ENCODE data around the gene SLC6A9. TPM values are rescaled to one million over a fixed set of nuclear protein-coding genes. Genes with fewer than 3 reads are reported as not detected.

Gene SLC6A9
- total RNA-seq, 1 experiment from 2014 or later = 45.0 TPM

DNA sequence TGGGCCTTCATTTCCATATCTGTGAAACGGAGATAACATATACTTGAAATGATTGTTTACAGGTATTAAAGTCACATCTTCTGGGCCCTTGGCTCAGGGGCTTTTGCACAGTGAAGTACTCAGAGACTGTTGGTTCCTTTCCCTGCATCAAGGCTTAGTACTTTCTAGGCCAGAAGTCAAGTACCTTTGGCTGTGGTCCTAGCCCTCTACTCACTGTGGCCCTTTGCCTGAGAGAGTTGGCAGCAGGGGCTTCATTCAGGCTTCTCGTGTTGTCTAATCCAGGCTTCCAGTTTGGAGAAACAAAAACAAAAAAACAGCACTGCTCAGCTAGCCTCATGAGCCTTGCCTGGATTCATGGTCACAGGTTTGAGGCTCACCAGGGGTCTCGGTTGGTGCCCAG lies 69.6 kb downstream of the SLC6A9 start:
- BruUV-seq (replicated peaks) = no TSS peak
- Mint-ChIP-seq H3K9me3 (ENCODE audit: unreplicated experiment) (no peaks in the 10 kb centered on the region), H3K36me3 (ENCODE audit: insufficient read depth, unreplicated experiment) (no peaks in the 10 kb centered on the region), H3K27me3 (ENCODE audit: insufficient read depth, unreplicated experiment) (no peaks in the 10 kb centered on the region), H3K4me3 (ENCODE audit: unreplicated experiment) (no peak overlapping the region), H3K4me1 (ENCODE audit: low read depth, unreplicated experiment) (no peaks in the 10 kb centered on the region), H3K27ac (ENCODE audit: unreplicated experiment) (no peak overlapping the region)
- intact Hi-C loops (cut with micrococcal nuclease; ENCODE audit: unreplicated experiment) = no loop called here
- no peaks in the 10 kb centered on the region for H3K4me1 ChIP-seq
- H3K9me3 ChIP-seq = no peaks in the 10 kb centered on the region
- TF ChIP-seq, protein P1, sequence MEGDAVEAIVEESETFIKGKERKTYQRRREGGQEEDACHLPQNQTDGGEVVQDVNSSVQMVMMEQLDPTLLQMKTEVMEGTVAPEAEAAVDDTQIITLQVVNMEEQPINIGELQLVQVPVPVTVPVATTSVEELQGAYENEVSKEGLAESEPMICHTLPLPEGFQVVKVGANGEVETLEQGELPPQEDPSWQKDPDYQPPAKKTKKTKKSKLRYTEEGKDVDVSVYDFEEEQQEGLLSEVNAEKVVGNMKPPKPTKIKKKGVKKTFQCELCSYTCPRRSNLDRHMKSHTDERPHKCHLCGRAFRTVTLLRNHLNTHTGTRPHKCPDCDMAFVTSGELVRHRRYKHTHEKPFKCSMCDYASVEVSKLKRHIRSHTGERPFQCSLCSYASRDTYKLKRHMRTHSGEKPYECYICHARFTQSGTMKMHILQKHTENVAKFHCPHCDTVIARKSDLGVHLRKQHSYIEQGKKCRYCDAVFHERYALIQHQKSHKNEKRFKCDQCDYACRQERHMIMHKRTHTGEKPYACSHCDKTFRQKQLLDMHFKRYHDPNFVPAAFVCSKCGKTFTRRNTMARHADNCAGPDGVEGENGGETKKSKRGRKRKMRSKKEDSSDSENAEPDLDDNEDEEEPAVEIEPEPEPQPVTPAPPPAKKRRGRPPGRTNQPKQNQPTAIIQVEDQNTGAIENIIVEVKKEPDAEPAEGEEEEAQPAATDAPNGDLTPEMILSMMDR (IDR thresholded peaks at IDR 0.05; ENCODE audit: insufficient read depth in 1 of 2, low read depth in 1 of 2, low read length in 1 of 2, severe bottlenecking in 1 of 2, unreplicated experiment in 1 of 2) = no peak
- DNase-seq = no peak
- no peak overlapping the region for H3K4me3 ChIP-seq (ENCODE audit: low read depth, low read length)
- ChIA-PET POLR2A (no interaction called here), CTCF (no interaction called here)
- H3K36me3 ChIP-seq (ENCODE audit: control insufficient read depth, insufficient read depth, low read length) = no peaks in the 10 kb centered on the region
- no peaks in the 10 kb centered on the region for H3K27me3 ChIP-seq (replicated peaks; ENCODE audit: control insufficient read depth, insufficient read depth, low read length)

DNA sequence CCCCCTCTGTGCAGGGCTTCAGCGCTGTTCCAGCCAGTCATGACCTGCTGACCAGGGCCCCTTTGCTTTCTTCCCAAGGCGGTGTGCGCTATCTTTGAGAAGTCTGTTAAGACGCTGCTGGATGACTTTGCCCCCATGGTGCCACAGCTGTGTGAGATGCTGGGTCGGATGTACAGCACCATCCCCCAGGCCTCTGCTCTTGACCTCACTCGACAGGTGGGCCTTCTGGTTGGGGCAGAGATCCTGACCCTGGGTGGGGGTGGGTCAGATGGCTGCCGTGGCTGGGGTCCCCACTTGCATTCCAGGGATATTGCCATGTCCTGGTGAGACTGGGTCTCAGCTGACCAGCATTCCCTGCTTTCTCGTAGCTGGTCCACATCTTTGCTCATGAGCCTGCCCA lies 70.5 kb downstream of the SLC6A9 start:
- DNase-seq = no peak
- no peaks in the 10 kb centered on the region for H3K4me1 Mint-ChIP-seq (ENCODE audit: low read depth, unreplicated experiment)

DNA sequence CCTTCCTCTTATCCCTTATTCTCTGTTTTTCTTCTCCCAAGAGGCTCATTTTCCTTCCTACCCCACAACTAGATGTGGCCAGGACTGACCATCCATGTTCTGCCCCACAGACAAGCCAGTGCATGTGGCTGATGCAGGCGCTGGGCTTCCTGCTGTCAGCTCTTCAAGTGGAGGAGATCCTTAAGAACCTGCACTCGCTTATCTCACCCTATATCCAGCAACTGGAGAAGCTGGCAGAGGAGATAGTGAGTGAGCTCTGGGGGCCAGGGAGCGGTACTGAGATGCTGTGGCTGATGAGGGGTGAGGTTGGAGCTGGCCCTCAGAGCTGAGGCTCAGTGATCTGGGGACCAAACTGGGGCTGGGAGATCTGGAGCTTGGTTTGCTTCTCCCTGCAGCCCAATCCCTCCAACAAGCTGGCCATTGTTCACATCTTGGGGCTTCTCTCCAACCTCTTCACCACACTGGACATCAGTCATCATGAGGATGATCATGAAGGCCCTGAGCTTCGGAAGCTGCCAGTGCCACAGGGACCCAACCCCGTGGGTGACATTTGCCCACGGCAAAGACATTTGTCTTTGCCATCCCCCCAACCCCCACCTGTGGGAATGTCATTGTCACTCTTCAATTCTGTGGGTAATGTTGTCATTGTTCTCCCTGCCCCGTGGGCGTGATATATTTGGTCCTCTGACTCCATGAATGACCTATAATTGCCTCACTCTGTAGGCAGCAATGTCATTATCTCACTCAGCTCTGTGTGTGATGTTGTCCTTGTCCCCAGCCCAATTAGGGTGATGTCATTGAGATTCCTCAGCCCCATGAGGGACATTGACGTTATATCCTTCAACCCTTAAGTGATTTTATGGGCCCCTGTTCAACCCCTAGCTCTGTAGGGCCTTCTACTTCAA lies 72.7 kb downstream of the SLC6A9 start:
- Mint-ChIP-seq H3K27me3 (ENCODE audit: insufficient read depth, unreplicated experiment) (no peaks in the 10 kb centered on the region), H3K9me3 (ENCODE audit: unreplicated experiment) (no peaks in the 10 kb centered on the region), H3K4me3 (ENCODE audit: unreplicated experiment) (no peak overlapping the region), H3K36me3 (ENCODE audit: insufficient read depth, unreplicated experiment) (no peaks in the 10 kb centered on the region), H3K27ac (ENCODE audit: unreplicated experiment) (no peak overlapping the region), H3K4me1 (ENCODE audit: low read depth, unreplicated experiment) (no peaks in the 10 kb centered on the region)
- DNase-seq = no peak
- intact Hi-C loops (cut with micrococcal nuclease; ENCODE audit: unreplicated experiment) = no loop called here
- TF ChIP-seq, protein P1 (IDR thresholded peaks at IDR 0.05; ENCODE audit: insufficient read depth in 1 of 2, low read depth in 1 of 2, low read length in 1 of 2, severe bottlenecking in 1 of 2, unreplicated experiment in 1 of 2) = no peak
- POLR2A ChIA-PET = no interaction called here
- H3K9me3 ChIP-seq = no peaks in the 10 kb centered on the region
- no peaks in the 10 kb centered on the region for H3K36me3 ChIP-seq (ENCODE audit: control insufficient read depth, insufficient read depth, low read length)
- no peaks in the 10 kb centered on the region for H3K27me3 ChIP-seq (replicated peaks; ENCODE audit: control insufficient read depth, insufficient read depth, low read length)
- BruUV-seq (replicated peaks) = no TSS peak
- no peak overlapping the region for H3K4me3 ChIP-seq (ENCODE audit: low read depth, low read length)
- CTCF ChIA-PET = interaction anchor here (1.1 kb wide), 1 partner anchor 12 kb away, joined by 3 read pairs; the partner anchor contains the start of gene IPO13
- no peaks in the 10 kb centered on the region for H3K4me1 ChIP-seq

More for the DNA sequence above, 70.5 kb downstream of the SLC6A9 start:
- no peaks in the 10 kb centered on the region for H3K4me1 ChIP-seq
- ChIA-PET POLR2A (no interaction called here), CTCF (no interaction called here)
- intact Hi-C loops (cut with micrococcal nuclease; ENCODE audit: unreplicated experiment) = no loop called here
- no peak overlapping the region for H3K4me3 Mint-ChIP-seq (ENCODE audit: unreplicated experiment)
- BruUV-seq (replicated peaks) = no TSS peak
- H3K9me3 ChIP-seq = no peaks in the 10 kb centered on the region
- TF ChIP-seq, protein P1 (IDR thresholded peaks at IDR 0.05; ENCODE audit: insufficient read depth in 1 of 2, low read depth in 1 of 2, low read length in 1 of 2, severe bottlenecking in 1 of 2, unreplicated experiment in 1 of 2) = no peak
- no peak overlapping the region for H3K27ac Mint-ChIP-seq (ENCODE audit: unreplicated experiment)
- H3K36me3 ChIP-seq (ENCODE audit: control insufficient read depth, insufficient read depth, low read length) = no peaks in the 10 kb centered on the region
- no peaks in the 10 kb centered on the region for H3K9me3 Mint-ChIP-seq (ENCODE audit: unreplicated experiment)
- no peaks in the 10 kb centered on the region for H3K27me3 Mint-ChIP-seq (ENCODE audit: insufficient read depth, unreplicated experiment)
- H3K4me3 ChIP-seq (ENCODE audit: low read depth, low read length) = no peak overlapping the region
- no peaks in the 10 kb centered on the region for H3K36me3 Mint-ChIP-seq (ENCODE audit: insufficient read depth, unreplicated experiment)
- no peaks in the 10 kb centered on the region for H3K27me3 ChIP-seq (replicated peaks; ENCODE audit: control insufficient read depth, insufficient read depth, low read length)

Data from Caco-2 (cell line).